ENCODE measurements around the gene WWC2. TPM values are rescaled to one million over a fixed set of nuclear protein-coding genes. Genes with fewer than 3 reads are reported as not detected.

WWC2 gene
- total RNA-seq, 1 experiment from 2014 or later, result 39.1 TPM

DNA sequence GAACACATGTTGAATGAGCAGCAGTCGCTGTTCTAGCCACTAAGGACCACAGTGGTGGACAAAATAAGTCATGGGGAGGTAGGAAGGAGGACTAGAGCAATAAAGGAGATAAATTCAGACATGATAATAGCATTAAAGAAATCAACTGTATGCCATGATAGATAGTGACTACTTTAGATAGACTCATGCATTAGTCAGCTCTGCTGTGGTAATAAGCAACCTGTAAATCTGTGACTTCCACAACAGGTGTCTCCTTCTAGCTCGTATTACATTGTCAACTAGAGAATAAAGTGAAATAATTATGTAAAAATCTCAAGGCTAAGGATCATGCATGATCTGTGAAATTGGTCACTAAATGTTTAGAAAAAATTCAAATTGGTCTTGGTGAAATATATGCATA is 77.9 kb downstream of the WWC2 start:
- H3K9ac ChIP-seq (ENCODE audit: low read length), result no peak overlapping the region
- no peak for TF ChIP-seq POLR2A (IDR thresholded peaks at IDR 0.05; ENCODE audit: borderline replicate concordance, extremely low read depth, insufficient read depth, insufficient read length)
- no peak for TF ChIP-seq SIN3A (IDR thresholded peaks at IDR 0.05; ENCODE audit: low read depth)
- no peak for TF ChIP-seq CEBPB (IDR thresholded peaks at IDR 0.05; ENCODE audit: low read depth)
- no peak for TF ChIP-seq YY1 (IDR thresholded peaks at IDR 0.05; ENCODE audit: extremely low read depth, insufficient replicate concordance, low read depth, low read length)
- TF ChIP-seq EGR1 (IDR thresholded peaks at IDR 0.05; ENCODE audit: low read depth), result no peak
- TF ChIP-seq, protein P1, sequence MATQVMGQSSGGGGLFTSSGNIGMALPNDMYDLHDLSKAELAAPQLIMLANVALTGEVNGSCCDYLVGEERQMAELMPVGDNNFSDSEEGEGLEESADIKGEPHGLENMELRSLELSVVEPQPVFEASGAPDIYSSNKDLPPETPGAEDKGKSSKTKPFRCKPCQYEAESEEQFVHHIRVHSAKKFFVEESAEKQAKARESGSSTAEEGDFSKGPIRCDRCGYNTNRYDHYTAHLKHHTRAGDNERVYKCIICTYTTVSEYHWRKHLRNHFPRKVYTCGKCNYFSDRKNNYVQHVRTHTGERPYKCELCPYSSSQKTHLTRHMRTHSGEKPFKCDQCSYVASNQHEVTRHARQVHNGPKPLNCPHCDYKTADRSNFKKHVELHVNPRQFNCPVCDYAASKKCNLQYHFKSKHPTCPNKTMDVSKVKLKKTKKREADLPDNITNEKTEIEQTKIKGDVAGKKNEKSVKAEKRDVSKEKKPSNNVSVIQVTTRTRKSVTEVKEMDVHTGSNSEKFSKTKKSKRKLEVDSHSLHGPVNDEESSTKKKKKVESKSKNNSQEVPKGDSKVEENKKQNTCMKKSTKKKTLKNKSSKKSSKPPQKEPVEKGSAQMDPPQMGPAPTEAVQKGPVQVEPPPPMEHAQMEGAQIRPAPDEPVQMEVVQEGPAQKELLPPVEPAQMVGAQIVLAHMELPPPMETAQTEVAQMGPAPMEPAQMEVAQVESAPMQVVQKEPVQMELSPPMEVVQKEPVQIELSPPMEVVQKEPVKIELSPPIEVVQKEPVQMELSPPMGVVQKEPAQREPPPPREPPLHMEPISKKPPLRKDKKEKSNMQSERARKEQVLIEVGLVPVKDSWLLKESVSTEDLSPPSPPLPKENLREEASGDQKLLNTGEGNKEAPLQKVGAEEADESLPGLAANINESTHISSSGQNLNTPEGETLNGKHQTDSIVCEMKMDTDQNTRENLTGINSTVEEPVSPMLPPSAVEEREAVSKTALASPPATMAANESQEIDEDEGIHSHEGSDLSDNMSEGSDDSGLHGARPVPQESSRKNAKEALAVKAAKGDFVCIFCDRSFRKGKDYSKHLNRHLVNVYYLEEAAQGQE (IDR thresholded peaks at IDR 0.05; ENCODE audit: low read depth), result no peak
- no peak for TF ChIP-seq FOSL1 (IDR thresholded peaks at IDR 0.05; ENCODE audit: low read depth)
- TF ChIP-seq, protein P2, sequence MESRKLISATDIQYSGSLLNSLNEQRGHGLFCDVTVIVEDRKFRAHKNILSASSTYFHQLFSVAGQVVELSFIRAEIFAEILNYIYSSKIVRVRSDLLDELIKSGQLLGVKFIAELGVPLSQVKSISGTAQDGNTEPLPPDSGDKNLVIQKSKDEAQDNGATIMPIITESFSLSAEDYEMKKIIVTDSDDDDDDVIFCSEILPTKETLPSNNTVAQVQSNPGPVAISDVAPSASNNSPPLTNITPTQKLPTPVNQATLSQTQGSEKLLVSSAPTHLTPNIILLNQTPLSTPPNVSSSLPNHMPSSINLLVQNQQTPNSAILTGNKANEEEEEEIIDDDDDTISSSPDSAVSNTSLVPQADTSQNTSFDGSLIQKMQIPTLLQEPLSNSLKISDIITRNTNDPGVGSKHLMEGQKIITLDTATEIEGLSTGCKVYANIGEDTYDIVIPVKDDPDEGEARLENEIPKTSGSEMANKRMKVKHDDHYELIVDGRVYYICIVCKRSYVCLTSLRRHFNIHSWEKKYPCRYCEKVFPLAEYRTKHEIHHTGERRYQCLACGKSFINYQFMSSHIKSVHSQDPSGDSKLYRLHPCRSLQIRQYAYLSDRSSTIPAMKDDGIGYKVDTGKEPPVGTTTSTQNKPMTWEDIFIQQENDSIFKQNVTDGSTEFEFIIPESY (IDR thresholded peaks at IDR 0.05; ENCODE audit: extremely low read depth, insufficient replicate concordance, low read length), result no peak
- no peak for TF ChIP-seq SP1 (IDR thresholded peaks at IDR 0.05; ENCODE audit: low read depth)
- TF ChIP-seq POLR2AphosphoS5 (IDR thresholded peaks at IDR 0.05; ENCODE audit: low read depth, low read length), result no peak
- TF ChIP-seq EZH2phosphoT487 (IDR thresholded peaks at IDR 0.05; ENCODE audit: borderline replicate concordance), result no peak
- no peaks in the 10 kb centered on the region for H3K36me3 ChIP-seq (ENCODE audit: control insufficient read depth in 1 of 2, insufficient read depth in 2 of 2, low read length in 2 of 2)
- H3K9me3 ChIP-seq (ENCODE audit: control insufficient read depth in 1 of 2, insufficient read depth in 1 of 2, low read depth in 1 of 2, low read length in 2 of 2), result no peaks in the 10 kb centered on the region
- no peak overlapping the region for H3K27ac ChIP-seq (ENCODE audit: low read depth, low read length)
- H2AFZ ChIP-seq (ENCODE audit: low read depth, low read length, poor library complexity, severe bottlenecking), result no peak overlapping the region
- no peaks in the 10 kb centered on the region for H3K9me2 ChIP-seq (ENCODE audit: insufficient read depth)
- H3K79me2 ChIP-seq (ENCODE audit: insufficient read depth, low read length), result peaks cover 78% of the 10 kb centered on the region
- H3K4me3 ChIP-seq (replicated peaks in 1 of 2; ENCODE audit: low read depth in 1 of 2, low read length in 2 of 2), result no peak overlapping the region
- peaks cover 7 to 8% of the 10 kb centered on the region in 2 experiments; a peak in 3 of 4 replicates for H3K4me1 ChIP-seq (ENCODE audit: control insufficient read depth in 1 of 2, insufficient read depth in 2 of 2, low read length in 2 of 2)
- intact Hi-C loops (cut with micrococcal nuclease), result no loop called here
- RAD21 ChIA-PET (ENCODE audit: low non-redundant PET in 1 of 2, low total read pairs in 2 of 2, uncharacterized antibody in 2 of 2, unreplicated experiment in 2 of 2), result no interaction called here
- BruUV-seq (replicated peaks), result no TSS peak
- peaks cover 5% of the 10 kb centered on the region; the same call in 1 of the 2 replicates for H4K20me1 ChIP-seq (ENCODE audit: insufficient read depth)
- H3K27me3 ChIP-seq (ENCODE audit: insufficient read depth, low read length), result no peaks in the 10 kb centered on the region
- DNase-seq (ENCODE audit: low read depth, low spot score) (no peak), ATAC-seq (no peak)
- H3K4me2 ChIP-seq (ENCODE audit: low read length), result no peak overlapping the region
- POLR2A ChIA-PET, result no interaction called here
- CTCF ChIA-PET, result no interaction called here
